GM21737 (cell line): ENCODE measurements around the gene UAP1L1.
"Not testable (repeated sequence)": the region's sequence is repeated elsewhere in the genome, so short reads cannot be mapped to it uniquely, and the experiment has no call there.

Experiments used
- ATAC-seq: cut with Tn5 transposase; IDR thresholded peaks from one replicate; pipeline ENCODE4 v1.9.1; 2021; ENCODE audit warnings: mild to moderate bottlenecking, moderate library complexity; ENCODE audit not compliant: unreplicated experiment

UAP1L1 gene

GRCh38 chr9:137077010-137077747, at the start of gene UAP1L1:
Gene UAP1L1 (plus strand): TSS chr9:137077517. CDS start chr9:137077533, 16 bp downstream.
- peak; percentile 46 for ATAC-seq

GRCh38 chr9:137028263-137029057, 48.9 kb upstream of the UAP1L1 start:
- ATAC-seq: peak; percentile 37

GRCh38 chr9:137029058-137029936, 48.0 kb upstream of the UAP1L1 start:
- no peak for ATAC-seq

GRCh38 chr9:137030006-137030405, 47.3 kb upstream of the UAP1L1 start:
- no peak for ATAC-seq

- no peak for ATAC-seq
These were observed 46.5 kb upstream of the UAP1L1 start for GRCh38 chr9:137030538-137031527.

GRCh38 chr9:137031904-137032640, 45.2 kb upstream of the UAP1L1 start, which contains the start of gene FUT7:
Gene FUT7 (minus strand): TSS chr9:137032088. CDS start chr9:137031991, 97 bp downstream.
- ATAC-seq: no peak

GRCh38 chr9:137032858-137033257, 44.5 kb upstream of the UAP1L1 start:
- no peak for ATAC-seq

GRCh38 chr9:137033481-137033880, 43.8 kb upstream of the UAP1L1 start:
- not testable (repeated sequence) for ATAC-seq

- no peak for ATAC-seq
These were observed 43.1 kb upstream of the UAP1L1 start for GRCh38 chr9:137034039-137034708.

- no peak for ATAC-seq
These were observed 42.4 kb upstream of the UAP1L1 start for GRCh38 chr9:137034709-137035506.

GRCh38 chr9:137035507-137035834, 41.8 kb upstream of the UAP1L1 start:
- no peak for ATAC-seq

- ATAC-seq: no peak
These were observed 41.4 kb upstream of the UAP1L1 start for GRCh38 chr9:137035937-137036336.

- ATAC-seq: no peak
These were observed 40.3 kb upstream of the UAP1L1 start for GRCh38 chr9:137037035-137037434.

GRCh38 chr9:137037483-137037882, 39.8 kb upstream of the UAP1L1 start:
- no peak for ATAC-seq

GRCh38 chr9:137038916-137039315, 38.4 kb upstream of the UAP1L1 start:
- ATAC-seq: no peak

GRCh38 chr9:137039611-137040366, 37.5 kb upstream of the UAP1L1 start:
- ATAC-seq: no peak

- ATAC-seq: no peak
These were observed 36.7 kb upstream of the UAP1L1 start for GRCh38 chr9:137040568-137040967.
